WTC11 (cell line): Measurements from ENCODE around the gene GLT1D1.

ENCODE experiments used
- CREM ChIP-seq: sonication (generic); formaldehyde crosslinking; IDR thresholded peaks from 2 replicates; pipeline ENCODE4 v1.8.1; 2022; ENCODE audit warnings: mild to moderate bottlenecking, missing genetic modification reagents, moderate library complexity
- CTCF ChIP-seq: fragments of 200-600 bp; IDR thresholded peaks from 2 replicates; pipeline ENCODE4 v1.8.0; 2022; ENCODE audit warnings: antibody characterized with exemption
- JUN ChIP-seq: sonication (generic); formaldehyde crosslinking; IDR thresholded peaks from 2 replicates; pipeline ENCODE4 v1.8.0; 2023; ENCODE audit warnings: mild to moderate bottlenecking, missing genetic modification reagents
- MAX ChIP-seq: sonication (generic); formaldehyde crosslinking; IDR thresholded peaks from 2 replicates; pipeline ENCODE4 v1.8.0; 2022; ENCODE audit warnings: mild to moderate bottlenecking, missing genetic modification reagents
- MYBL2 ChIP-seq: sonication (generic); formaldehyde crosslinking; IDR thresholded peaks from 2 replicates; pipeline ENCODE4 v1.8.1; 2023; ENCODE audit warnings: mild to moderate bottlenecking, moderate library complexity, missing genetic modification reagents
- SMAD3 ChIP-seq: sonication (generic); formaldehyde crosslinking; IDR thresholded peaks from 2 replicates; pipeline ENCODE4 v1.8.0; 2022; ENCODE audit warnings: missing genetic modification reagents, mild to moderate bottlenecking, borderline replicate concordance
- USF1 ChIP-seq: sonication (generic); formaldehyde crosslinking; IDR thresholded peaks from 2 replicates; pipeline ENCODE4 v1.8.0; 2022; ENCODE audit warnings: mild to moderate bottlenecking, missing genetic modification reagents
- ZNF263 ChIP-seq: sonication (generic); formaldehyde crosslinking; IDR thresholded peaks from 2 replicates; pipeline ENCODE4 v1.8.1; 2022; ENCODE audit warnings: low read depth, mild to moderate bottlenecking, moderate library complexity, missing genetic modification reagents
- ZNF281 ChIP-seq: sonication (generic); formaldehyde crosslinking; IDR thresholded peaks from 2 replicates; pipeline ENCODE4 v1.8.0; 2023; ENCODE audit warnings: mild to moderate bottlenecking, missing genetic modification reagents

GRCh38 chr12:128929057-128929456, 75.8 kb downstream of the GLT1D1 start:
- TF ChIP-seq CTCF, result no peak
- TF ChIP-seq MYBL2 (CRISPR knock-in tag), result no peak
- no peak for TF ChIP-seq USF1 (CRISPR knock-in tag)
- no peak for TF ChIP-seq SMAD3 (CRISPR knock-in tag)
- no peak for TF ChIP-seq CREM
- no peak for TF ChIP-seq JUN (CRISPR knock-in tag)
- no peak for TF ChIP-seq ZNF263
- no peak for TF ChIP-seq MAX
- no peak for TF ChIP-seq ZNF281 (CRISPR knock-in tag)
